IMR-90 (cell line): ENCODE results near the gene RPH3AL. TPM values are rescaled to one million over a fixed set of nuclear protein-coding genes. Genes with fewer than 3 reads are reported as not detected.
"Not testable (repeated sequence)": the region's sequence is repeated elsewhere in the genome, so short reads cannot be mapped to it uniquely, and the experiment has no call there.

Experiments used
- ATAC-seq: fragments of 200-7000 bp; cut with Tn5 transposase; 2 replicates; pipeline ENCODE4 v1.9.1; 2020; ENCODE audit warnings: low read depth, mild to moderate bottlenecking, moderate library complexity
- BruUV-seq: library from RNA; stranded (reverse); fragments of 400-500 nt; replicated peaks from 2 replicates; lab custom pipeline; 2021; lab: Mats Ljungman, UMichigan
- CTCF ChIA-PET: fragments of 300-600 bp; formaldehyde crosslinking; extraction: SDS; loops from one replicate; lab custom pipeline; 2021; ENCODE audit warnings: antibody characterized with exemption; lab: Yijun Ruan, JAX
- POLR2A ChIA-PET: fragments of 300-600 bp; sonication (Branson Sonifier 250); formaldehyde crosslinking; loops from one replicate; lab custom pipeline; 2022; ENCODE audit warnings: antibody characterized with exemption; ENCODE audit not compliant: unreplicated experiment; lab: Charles Lee
- DNase-seq: peaks from one replicate; pipeline ENCODE4 v3.0.0; 2013
- H2AFZ ChIP-seq: replicated peaks from 2 replicates; pipeline ENCODE3; 2013; ENCODE audit warnings: low read length, mild to moderate bottlenecking; ENCODE audit not compliant: poor library complexity
- H2AK5ac ChIP-seq: 2 replicates; pipeline ENCODE4 v1.6.1; 2013; ENCODE audit warnings: low read depth, low read length, inconsistent platforms
- H2AK9ac ChIP-seq: replicated peaks from 2 replicates; pipeline ENCODE3; 2013; ENCODE audit warnings: mild to moderate bottlenecking, low read depth, low read length, moderate library complexity; ENCODE audit not compliant: poor library complexity
- H2BK120ac ChIP-seq: 2 replicates; pipeline ENCODE4 v1.6.1; 2013; ENCODE audit warnings: low read depth, low read length, inconsistent platforms
- H2BK15ac ChIP-seq: 3 replicates; pipeline ENCODE4 v1.6.1; 2013; ENCODE audit warnings: low read depth, low read length, inconsistent platforms
- H2BK20ac ChIP-seq: 2 replicates; pipeline ENCODE4 v1.6.1; 2013; ENCODE audit warnings: low read depth, mild to moderate bottlenecking, inconsistent platforms, low read length, moderate library complexity
- H2BK5ac ChIP-seq: 2 replicates; pipeline ENCODE4 v1.6.1; 2013; ENCODE audit warnings: mild to moderate bottlenecking, low read depth, low read length, inconsistent platforms; ENCODE audit not compliant: poor library complexity, severe bottlenecking
- H3K14ac ChIP-seq: replicated peaks from 2 replicates; pipeline ENCODE4 v1.6.1; 2013; ENCODE audit warnings: low read depth, low read length, inconsistent platforms
- H3K18ac ChIP-seq: 2 replicates; pipeline ENCODE4 v1.6.1; 2013; ENCODE audit warnings: low read depth, low read length, control low read depth
- H3K23ac ChIP-seq: 2 replicates; pipeline ENCODE4 v1.6.1; 2013; ENCODE audit warnings: low read depth, low read length, inconsistent platforms
- H3K27ac ChIP-seq: 2 replicates; pipeline ENCODE4 v1.5.1; 2013; ENCODE audit warnings: mild to moderate bottlenecking, control low read depth, low read length; ENCODE audit not compliant: insufficient read depth
- H3K27me3 ChIP-seq: 2 replicates; pipeline ENCODE4 v1.6.1; 2013; ENCODE audit warnings: low read length; ENCODE audit not compliant: control insufficient read depth, insufficient read depth
- H3K36me3 ChIP-seq: 2 replicates; pipeline ENCODE4 v1.6.1; 2013; ENCODE audit warnings: low read length, mixed read lengths; ENCODE audit not compliant: control insufficient read depth, insufficient read depth
- H3K4ac ChIP-seq: 2 replicates; pipeline ENCODE4 v1.6.1; 2013; ENCODE audit warnings: low read depth, low read length, inconsistent platforms
- H3K4me1 ChIP-seq: 2 replicates; pipeline ENCODE4 v1.6.1; 2013; ENCODE audit warnings: low read length, mixed read lengths; ENCODE audit not compliant: control insufficient read depth, insufficient read depth
- H3K4me2 ChIP-seq: 2 replicates; pipeline ENCODE4 v1.6.1; 2013; ENCODE audit warnings: low read depth, mild to moderate bottlenecking, control low read depth, low read length, moderate library complexity
- H3K4me3 ChIP-seq: 2 replicates; pipeline ENCODE4 v1.5.1; 2013; ENCODE audit warnings: low read depth, mild to moderate bottlenecking, control low read depth, low read length, moderate library complexity; ENCODE audit not compliant: insufficient read depth
- H3K56ac ChIP-seq: 2 replicates; pipeline ENCODE4 v1.6.1; 2013; ENCODE audit warnings: low read length, inconsistent platforms; ENCODE audit not compliant: insufficient read depth; ENCODE audit errors: extremely low read depth
- H3K79me1 ChIP-seq, 2 experiments: 2 replicates each; pipeline ENCODE4 v1.6.1; 2013; ENCODE audit warnings: low read length in 2 of 2, inconsistent platforms in 1 of 2, low read depth in 1 of 2
- H3K9ac ChIP-seq: 2 replicates; pipeline ENCODE4 v1.6.1; 2013; ENCODE audit warnings: low read depth, low read length, control low read depth
- H3K9me1 ChIP-seq: 2 replicates; pipeline ENCODE4 v1.6.1; 2013; ENCODE audit warnings: low read length, inconsistent platforms; ENCODE audit not compliant: insufficient read depth
- H3K9me3 ChIP-seq: 2 replicates; pipeline ENCODE4 v1.6.1; 2013; ENCODE audit warnings: low read length; ENCODE audit not compliant: control insufficient read depth, insufficient read depth
- H4K20me1 ChIP-seq: 2 replicates; pipeline ENCODE4 v1.6.1; 2013; ENCODE audit warnings: low read length, inconsistent platforms; ENCODE audit not compliant: insufficient read depth
- H4K5ac ChIP-seq: 2 replicates; pipeline ENCODE4 v1.6.1; 2013; ENCODE audit warnings: mild to moderate bottlenecking, low read depth, low read length, control low read depth
- H4K8ac ChIP-seq, 2 experiments: 2 replicates each; pipeline ENCODE4 v1.6.1; 2013; ENCODE audit warnings: low read depth in 2 of 2, low read length in 2 of 2, control low read depth in 1 of 2, inconsistent platforms in 1 of 2
- H4K91ac ChIP-seq: 2 replicates; pipeline ENCODE4 v1.6.1; 2013; ENCODE audit warnings: low read depth, low read length, inconsistent platforms; ENCODE audit not compliant: insufficient read depth
- CEBPB ChIP-seq: IDR thresholded peaks from 2 replicates; pipeline ENCODE4 v1.6.1; 2012; ENCODE audit warnings: low read depth, low read length, improper control_type of control experiment
- RCOR1 ChIP-seq: IDR thresholded peaks from 2 replicates; pipeline ENCODE4 v1.6.1; 2012; ENCODE audit warnings: mild to moderate bottlenecking, low read length, improper control_type of control experiment; ENCODE audit not compliant: insufficient replicate concordance
- RFX5 ChIP-seq: IDR thresholded peaks from 2 replicates; pipeline ENCODE4 v1.8.0; 2012; ENCODE audit warnings: low read depth, mild to moderate bottlenecking, low read length, moderate library complexity
- WGBS, 2 experiments: methylation state at CpG; one replicate each; pipeline versions ENCODE4 v1.1.5 to v1.1.7; 2013; ENCODE audit warnings: missing lambda C conversion rate in 2 of 2; ENCODE audit not compliant: insufficient read length in 1 of 2; ENCODE audit errors: extremely low coverage in 2 of 2; 5-methylcytosine and 5-hydroxymethylcytosine counted together
- dilution Hi-C: fragments of 300-500 bp; cut with HindIII; formaldehyde crosslinking; loops from one replicate; pipeline ENCODE4 v1.14.3; 2018; ENCODE audit warnings: low sequenced_read_pairs; ENCODE audit not compliant: unreplicated experiment
- in situ Hi-C: fragments of 300-500 bp; cut with MboI; formaldehyde crosslinking; loops from 3 replicates; pipeline ENCODE4 v1.14.3; 2019; ENCODE audit warnings: low sequenced_read_pairs, inconsistent platforms, mixed read lengths
- intact Hi-C: fragments of 100-400 bp; cut with micrococcal nuclease; formaldehyde crosslinking; loops from 2 replicates; pipeline ENCODE4 v1.10.0; 2022
- polyA plus RNA-seq, 3 experiments: library from polyadenylated mRNA; depleted of rRNA; stranded (reverse); fragments of >200 nt; gene quantifications; 2 replicates each; pipeline ENCODE4 v1.2.3, GENCODE V29; 2012; ENCODE audit warnings: low replicate concordance in 1 of 3
- total RNA-seq: library from RNA; depleted of rRNA; stranded (reverse); fragments of >200 nt; gene quantifications from 2 replicates; pipeline ENCODE4 v1.2.3, GENCODE V29; 2012

The RPH3AL gene
- total and polyA plus RNA-seq, 2 of the 4 experiments (the other 2 are of a cell fraction): 1.8 to 2.5 TPM

- no peak overlapping the region for H2BK20ac ChIP-seq
- H3K4me3 ChIP-seq: no peak overlapping the region
- H2AK5ac ChIP-seq: no peak overlapping the region
- in situ Hi-C loops (no loop called here), intact Hi-C loops (no loop called here), dilution Hi-C loops (no loop called here)
- 80% methylated on average over 9 of the region's 12 CpGs; no CpG with 5 or more reads in 1 of the 2 experiments for WGBS, 2 experiments
- ChIA-PET CTCF (no interaction called here), POLR2A (no interaction called here)
- H3K18ac ChIP-seq: no peak overlapping the region
- no peak for ATAC-seq
- no peak overlapping the region for H3K27ac ChIP-seq
- no peak overlapping the region for H2BK15ac ChIP-seq
- no peaks in the 10 kb centered on the region for H3K4me1 ChIP-seq
- no peak overlapping the region for H3K9ac ChIP-seq
- H3K27me3 ChIP-seq: peaks cover 31% of the 10 kb centered on the region
- peaks cover 9% of the 10 kb centered on the region; the same call in 1 of the 2 replicates for H3K9me3 ChIP-seq
- no peaks in the 10 kb centered on the region for H3K79me1 ChIP-seq
- no peak overlapping the region for H2AK9ac ChIP-seq
- no peaks in the 10 kb centered on the region for H3K9me1 ChIP-seq
- H3K56ac ChIP-seq: no peak overlapping the region
- no peak overlapping the region for H3K4ac ChIP-seq
- no peak overlapping the region for H3K23ac ChIP-seq
- no peak overlapping the region for H4K5ac ChIP-seq
- no peak overlapping the region for H2BK120ac ChIP-seq
- H2BK5ac ChIP-seq: no peak overlapping the region
- TF ChIP-seq RFX5 (no peak), CEBPB (no peak), RCOR1 (no peak)
- no peak overlapping the region for H4K8ac ChIP-seq
- no peak overlapping the region for H2AFZ ChIP-seq
- no peaks in the 10 kb centered on the region for H4K20me1 ChIP-seq
- H3K14ac ChIP-seq: no peak overlapping the region
- no peak overlapping the region for H4K91ac ChIP-seq
- H3K4me2 ChIP-seq: no peak overlapping the region
- H3K36me3 ChIP-seq: no peaks in the 10 kb centered on the region
- BruUV-seq: no TSS peak
- no peak for DNase-seq
Observed at GRCh38 chr17:319266-319665, 33.3 kb downstream of the RPH3AL start.

GRCh38 chr17:317070-317469, 35.5 kb downstream of the RPH3AL start:
- H4K91ac ChIP-seq, H3K9me3 ChIP-seq, H3K9me1 ChIP-seq, ATAC-seq, H3K23ac ChIP-seq, H3K27ac ChIP-seq, H2BK20ac ChIP-seq, H2AK9ac ChIP-seq, H4K8ac ChIP-seq, H3K4me1 ChIP-seq, H3K14ac ChIP-seq, in situ Hi-C loops, H3K4ac ChIP-seq, intact Hi-C loops, H2BK120ac ChIP-seq, H2BK5ac ChIP-seq, H3K4me2 ChIP-seq, dilution Hi-C loops, POLR2A ChIA-PET, H3K9ac ChIP-seq, H2AFZ ChIP-seq, H3K4me3 ChIP-seq, CTCF ChIA-PET, H2AK5ac ChIP-seq, BruUV-seq, H4K20me1 ChIP-seq, H3K56ac ChIP-seq, H3K36me3 ChIP-seq, H3K18ac ChIP-seq, H3K79me1 ChIP-seq, DNase-seq, H2BK15ac ChIP-seq, H4K5ac ChIP-seq: not testable (repeated sequence)
- no CpG with 5 or more reads among the region's 2 CpGs for WGBS, 2 experiments
- H3K27me3 ChIP-seq: peaks cover 18% of the 10 kb centered on the region
